ENCODE results near the gene C1QTNF5. TPM values are rescaled to one million over a fixed set of nuclear protein-coding genes. Genes with fewer than 3 reads are reported as not detected.
A peak's percentile ranks its signal among the peaks of the same experiment; 100 is the strongest.

C1QTNF5 gene
- total and polyA plus RNA-seq, 11 donors, result 12.9 to 47.1 (median 20.0) TPM

GRCh38 chr11:119361056-119361787 is 20.5 kb upstream of the C1QTNF5 start:
- peaks cover 0 to 37% (median 23%) of the 10 kb centered on the region in 9 donors for H3K36me3 ChIP-seq
- peaks cover 0 to 27% (median 0%) of the 10 kb centered on the region in 9 donors for H3K27me3 ChIP-seq
- 25 to 43% (median 33%) methylated on average over 8 of the region's 8 CpGs for WGBS, 4 donors
- peak overlapping the region; percentile 81 to 100 (median 94) for H3K27ac ChIP-seq
- no peak for TF ChIP-seq POLR2A (IDR thresholded peaks at IDR 0.05)
- TF ChIP-seq, protein P1, sequence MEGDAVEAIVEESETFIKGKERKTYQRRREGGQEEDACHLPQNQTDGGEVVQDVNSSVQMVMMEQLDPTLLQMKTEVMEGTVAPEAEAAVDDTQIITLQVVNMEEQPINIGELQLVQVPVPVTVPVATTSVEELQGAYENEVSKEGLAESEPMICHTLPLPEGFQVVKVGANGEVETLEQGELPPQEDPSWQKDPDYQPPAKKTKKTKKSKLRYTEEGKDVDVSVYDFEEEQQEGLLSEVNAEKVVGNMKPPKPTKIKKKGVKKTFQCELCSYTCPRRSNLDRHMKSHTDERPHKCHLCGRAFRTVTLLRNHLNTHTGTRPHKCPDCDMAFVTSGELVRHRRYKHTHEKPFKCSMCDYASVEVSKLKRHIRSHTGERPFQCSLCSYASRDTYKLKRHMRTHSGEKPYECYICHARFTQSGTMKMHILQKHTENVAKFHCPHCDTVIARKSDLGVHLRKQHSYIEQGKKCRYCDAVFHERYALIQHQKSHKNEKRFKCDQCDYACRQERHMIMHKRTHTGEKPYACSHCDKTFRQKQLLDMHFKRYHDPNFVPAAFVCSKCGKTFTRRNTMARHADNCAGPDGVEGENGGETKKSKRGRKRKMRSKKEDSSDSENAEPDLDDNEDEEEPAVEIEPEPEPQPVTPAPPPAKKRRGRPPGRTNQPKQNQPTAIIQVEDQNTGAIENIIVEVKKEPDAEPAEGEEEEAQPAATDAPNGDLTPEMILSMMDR (IDR thresholded peaks at IDR 0.05), result no peak
- H3K4me1 ChIP-seq, result peaks cover 0 to 72% (median 37%) of the 10 kb centered on the region in 12 donors
- H3K4me3 ChIP-seq, result peak overlapping the region in 10 of 12 donors; percentile 50 to 80 (median 62)
- ATAC-seq (peak; percentile 78 to 86 (median 84)), DNase-seq (peak; percentile 66 to 89 (median 78))
- H3K9me3 ChIP-seq, result no peaks in the 10 kb centered on the region
- intact Hi-C loops (cut with DNase I), result no loop called here

- H3K9me3 ChIP-seq, result no peaks in the 10 kb centered on the region
- H3K27ac ChIP-seq, result peak overlapping the region in 11 of 12 donors; percentile 66 to 100 (median 92)
- TF ChIP-seq, protein P1 (IDR thresholded peaks at IDR 0.05), result no peak
- no peak for TF ChIP-seq POLR2A (IDR thresholded peaks at IDR 0.05)
- H3K27me3 ChIP-seq, result peaks cover 0 to 25% (median 0%) of the 10 kb centered on the region in 9 donors
- no peak overlapping the region for H3K4me3 ChIP-seq
- DNase-seq, result peak in 2 of 5 donors; percentile 28 to 40
- intact Hi-C loops (cut with DNase I), result loop anchor here in 6 of 10 donors (5.0 to 10.0 kb wide), 3 partner anchors 113 to 118 kb away; no protein-coding TSS in a partner anchor
- ATAC-seq, result no peak
- peaks cover 0 to 70% (median 36%) of the 10 kb centered on the region in 12 donors for H3K4me1 ChIP-seq
- WGBS, 4 donors, result 57 to 68% (median 61%) methylated on average over 10 of the region's 10 CpGs
- H3K36me3 ChIP-seq, result peaks cover 0 to 45% (median 23%) of the 10 kb centered on the region in 9 donors
Measured at GRCh38 chr11:119359365-119360214, 18.9 kb upstream of the C1QTNF5 start.

DNA sequence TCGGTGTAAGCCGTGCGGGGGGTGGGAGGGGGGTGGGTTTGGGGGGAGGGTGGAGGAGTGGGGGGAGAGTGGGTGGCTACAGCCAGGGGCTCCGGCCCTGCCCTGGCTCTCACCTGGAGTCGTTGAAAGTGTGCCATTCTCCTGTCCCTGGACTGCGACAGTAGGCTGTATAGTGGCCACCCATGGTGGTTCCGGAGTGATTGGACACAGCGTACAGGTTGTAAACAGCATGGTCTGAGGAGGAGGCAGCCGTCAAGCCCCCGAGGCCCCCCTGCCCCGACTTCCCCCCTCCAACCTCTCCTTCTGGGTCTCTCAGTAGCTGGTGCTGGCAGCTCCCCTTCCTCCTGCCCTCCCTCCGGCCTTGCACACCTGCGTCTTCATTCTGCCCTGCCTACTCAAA is 16.4 kb upstream of the C1QTNF5 start:
- peak overlapping the region in 11 of 12 donors; percentile 40 to 73 (median 60) for H3K4me3 ChIP-seq
- H3K4me1 ChIP-seq, result peaks cover 3 to 75% (median 39%) of the 10 kb centered on the region in 12 donors
- TF ChIP-seq, protein P1 (IDR thresholded peaks at IDR 0.05), result no peak
- TF ChIP-seq POLR2A (IDR thresholded peaks at IDR 0.05), result no peak
- no peaks in the 10 kb centered on the region for H3K9me3 ChIP-seq
- ATAC-seq (peak in 1 of 4 donors; percentile 1), DNase-seq (peak in 1 of 5 donors; percentile 28)
- 21 to 31% (median 26%) methylated on average over 9 to 13 of the region's 13 CpGs for WGBS, 4 donors
- intact Hi-C loops (cut with DNase I), result loop anchor here in 9 of 10 donors (2.0 to 10.0 kb wide), 7 partner anchors 16 to 120 kb away; partner anchors contain the start of gene USP2 (in 1 of the 9)
- peak overlapping the region in 10 of 12 donors; percentile 22 to 99 (median 76) for H3K27ac ChIP-seq
- peaks cover 0 to 11% (median 0%) of the 10 kb centered on the region in 9 donors for H3K27me3 ChIP-seq
- H3K36me3 ChIP-seq, result peaks cover 0 to 50% (median 23%) of the 10 kb centered on the region in 9 donors

Measured in heart left ventricle (tissue), 16 donors.